ENCODE results near the gene MMP24. TPM values are rescaled to one million over a fixed set of nuclear protein-coding genes. Genes with fewer than 3 reads are reported as not detected.
"Not testable (repeated sequence)": the region's sequence is repeated elsewhere in the genome, so short reads cannot be mapped to it uniquely, and the experiment has no call there.

Gene MMP24
- total and polyA plus RNA-seq, 4 donors, result 0.09 to 0.75 (median 0.42) TPM

DNA sequence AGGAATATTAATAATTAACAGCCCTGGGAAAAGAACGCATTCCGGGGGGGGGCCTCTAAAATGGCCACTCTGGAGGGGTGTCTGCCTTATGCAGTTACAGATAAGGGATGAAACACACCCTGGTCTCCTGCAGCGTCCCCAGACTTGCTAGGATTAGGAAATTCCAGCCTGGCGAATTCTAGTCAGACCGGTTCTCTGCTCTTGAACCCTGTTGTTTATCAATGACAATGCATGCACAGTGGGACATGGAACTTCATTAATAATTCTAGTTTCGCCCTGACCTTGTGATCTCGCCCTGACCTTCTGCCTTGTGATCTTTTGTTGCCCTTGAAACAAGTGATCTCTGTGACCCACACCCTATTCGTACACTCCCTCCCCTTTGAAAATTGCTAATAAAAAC lies 37.3 kb upstream of the MMP24 start:
- H3K4me3 ChIP-seq (ENCODE audit: low read depth in 1 of 3, low read length in 3 of 3); H3K9me3 ChIP-seq (ENCODE audit: control insufficient read depth in 4 of 4, low read length in 3 of 4); H3K27me3 ChIP-seq (ENCODE audit: control insufficient read depth in 4 of 4, insufficient read depth in 4 of 4, low read length in 3 of 4); H3K9ac ChIP-seq (ENCODE audit: low read depth in 1 of 2, low read length in 2 of 2); H3K36me3 ChIP-seq (ENCODE audit: control insufficient read depth in 4 of 4, insufficient read depth in 3 of 4, low read depth in 1 of 4, low read length in 3 of 4); DNase-seq (ENCODE audit: low spot score); H3K27ac ChIP-seq (ENCODE audit: low read depth in 1 of 2, low read length in 2 of 2): not testable (repeated sequence)
- peak; percentile 11 for TF ChIP-seq NR2F2 (IDR thresholded peaks at IDR 0.05)
- WGBS, result 83% methylated on average over 8 of the region's 8 CpGs
- peaks cover 8 to 32% (median 23%) of the 10 kb centered on the region in 4 donors for H3K4me1 ChIP-seq (ENCODE audit: control insufficient read depth in 4 of 4, insufficient read depth in 4 of 4, low read length in 3 of 4)

DNA sequence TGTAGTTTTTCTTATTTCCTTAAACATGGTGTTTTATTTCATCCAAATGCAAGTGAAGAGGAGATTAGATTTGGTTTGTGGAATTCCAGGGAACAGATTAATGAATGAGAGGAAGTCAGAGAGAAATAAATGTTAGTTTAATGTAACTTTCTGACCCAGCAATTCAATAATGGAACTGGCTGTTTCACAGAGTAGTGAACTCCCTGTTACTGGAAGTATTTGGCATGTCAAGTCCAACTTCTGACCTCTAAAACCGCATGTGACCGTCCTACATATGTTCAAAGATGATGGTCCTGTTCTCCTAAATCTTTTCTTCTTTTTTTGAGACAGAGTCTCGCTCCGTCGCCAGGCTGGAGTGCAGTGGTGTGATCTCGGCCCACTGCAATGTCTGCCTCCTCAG lies 35.9 kb upstream of the MMP24 start:
- DNase-seq (ENCODE audit: low spot score), result no peak
- Histone ChIP-seq H3K9me3 (ENCODE audit: control insufficient read depth in 4 of 4, low read length in 3 of 4) (no peaks in the 10 kb centered on the region), H3K36me3 (ENCODE audit: control insufficient read depth in 4 of 4, insufficient read depth in 3 of 4, low read depth in 1 of 4, low read length in 3 of 4) (no peaks in the 10 kb centered on the region), H3K27me3 (ENCODE audit: control insufficient read depth in 4 of 4, insufficient read depth in 4 of 4, low read length in 3 of 4) (no peaks in the 10 kb centered on the region), H3K27ac (ENCODE audit: low read depth in 1 of 2, low read length in 2 of 2) (peak overlapping the region; percentile 46 to 47), H3K4me3 (ENCODE audit: low read depth in 1 of 3, low read length in 3 of 3) (no peak overlapping the region), H3K9ac (ENCODE audit: low read depth in 1 of 2, low read length in 2 of 2) (no peak overlapping the region), H3K4me1 (ENCODE audit: control insufficient read depth in 4 of 4, insufficient read depth in 4 of 4, low read length in 3 of 4) (peaks cover 8 to 32% (median 23%) of the 10 kb centered on the region in 4 donors)
- TF ChIP-seq FOXA1 (IDR thresholded peaks at IDR 0.05), result no peak
- TF ChIP-seq RXRA (IDR thresholded peaks at IDR 0.05), result peak; percentile 47 to 53
- TF ChIP-seq RAD21 (IDR thresholded peaks at IDR 0.05), result no peak
- TF ChIP-seq FOXA2 (IDR thresholded peaks at IDR 0.05), result peak; percentile 28
- TF ChIP-seq JUND (IDR thresholded peaks at IDR 0.05), result no peak
- TF ChIP-seq, protein P1, sequence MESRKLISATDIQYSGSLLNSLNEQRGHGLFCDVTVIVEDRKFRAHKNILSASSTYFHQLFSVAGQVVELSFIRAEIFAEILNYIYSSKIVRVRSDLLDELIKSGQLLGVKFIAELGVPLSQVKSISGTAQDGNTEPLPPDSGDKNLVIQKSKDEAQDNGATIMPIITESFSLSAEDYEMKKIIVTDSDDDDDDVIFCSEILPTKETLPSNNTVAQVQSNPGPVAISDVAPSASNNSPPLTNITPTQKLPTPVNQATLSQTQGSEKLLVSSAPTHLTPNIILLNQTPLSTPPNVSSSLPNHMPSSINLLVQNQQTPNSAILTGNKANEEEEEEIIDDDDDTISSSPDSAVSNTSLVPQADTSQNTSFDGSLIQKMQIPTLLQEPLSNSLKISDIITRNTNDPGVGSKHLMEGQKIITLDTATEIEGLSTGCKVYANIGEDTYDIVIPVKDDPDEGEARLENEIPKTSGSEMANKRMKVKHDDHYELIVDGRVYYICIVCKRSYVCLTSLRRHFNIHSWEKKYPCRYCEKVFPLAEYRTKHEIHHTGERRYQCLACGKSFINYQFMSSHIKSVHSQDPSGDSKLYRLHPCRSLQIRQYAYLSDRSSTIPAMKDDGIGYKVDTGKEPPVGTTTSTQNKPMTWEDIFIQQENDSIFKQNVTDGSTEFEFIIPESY (IDR thresholded peaks at IDR 0.05), result no peak
- peak; percentile 63 to 69 for TF ChIP-seq HNF4A (conservative IDR thresholded peaks at IDR 0.05)
- peak; percentile 50 for TF ChIP-seq YY1 (IDR thresholded peaks at IDR 0.05)
- TF ChIP-seq, protein P2, sequence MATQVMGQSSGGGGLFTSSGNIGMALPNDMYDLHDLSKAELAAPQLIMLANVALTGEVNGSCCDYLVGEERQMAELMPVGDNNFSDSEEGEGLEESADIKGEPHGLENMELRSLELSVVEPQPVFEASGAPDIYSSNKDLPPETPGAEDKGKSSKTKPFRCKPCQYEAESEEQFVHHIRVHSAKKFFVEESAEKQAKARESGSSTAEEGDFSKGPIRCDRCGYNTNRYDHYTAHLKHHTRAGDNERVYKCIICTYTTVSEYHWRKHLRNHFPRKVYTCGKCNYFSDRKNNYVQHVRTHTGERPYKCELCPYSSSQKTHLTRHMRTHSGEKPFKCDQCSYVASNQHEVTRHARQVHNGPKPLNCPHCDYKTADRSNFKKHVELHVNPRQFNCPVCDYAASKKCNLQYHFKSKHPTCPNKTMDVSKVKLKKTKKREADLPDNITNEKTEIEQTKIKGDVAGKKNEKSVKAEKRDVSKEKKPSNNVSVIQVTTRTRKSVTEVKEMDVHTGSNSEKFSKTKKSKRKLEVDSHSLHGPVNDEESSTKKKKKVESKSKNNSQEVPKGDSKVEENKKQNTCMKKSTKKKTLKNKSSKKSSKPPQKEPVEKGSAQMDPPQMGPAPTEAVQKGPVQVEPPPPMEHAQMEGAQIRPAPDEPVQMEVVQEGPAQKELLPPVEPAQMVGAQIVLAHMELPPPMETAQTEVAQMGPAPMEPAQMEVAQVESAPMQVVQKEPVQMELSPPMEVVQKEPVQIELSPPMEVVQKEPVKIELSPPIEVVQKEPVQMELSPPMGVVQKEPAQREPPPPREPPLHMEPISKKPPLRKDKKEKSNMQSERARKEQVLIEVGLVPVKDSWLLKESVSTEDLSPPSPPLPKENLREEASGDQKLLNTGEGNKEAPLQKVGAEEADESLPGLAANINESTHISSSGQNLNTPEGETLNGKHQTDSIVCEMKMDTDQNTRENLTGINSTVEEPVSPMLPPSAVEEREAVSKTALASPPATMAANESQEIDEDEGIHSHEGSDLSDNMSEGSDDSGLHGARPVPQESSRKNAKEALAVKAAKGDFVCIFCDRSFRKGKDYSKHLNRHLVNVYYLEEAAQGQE (IDR thresholded peaks at IDR 0.05), result no peak
- TF ChIP-seq TAF1 (conservative IDR thresholded peaks at IDR 0.05), result no peak
- TF ChIP-seq HNF4G (IDR thresholded peaks at IDR 0.05), result no peak
- peak; percentile 78 for TF ChIP-seq NR2F2 (IDR thresholded peaks at IDR 0.05)
- TF ChIP-seq, protein P3, sequence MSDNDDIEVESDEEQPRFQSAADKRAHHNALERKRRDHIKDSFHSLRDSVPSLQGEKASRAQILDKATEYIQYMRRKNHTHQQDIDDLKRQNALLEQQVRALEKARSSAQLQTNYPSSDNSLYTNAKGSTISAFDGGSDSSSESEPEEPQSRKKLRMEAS (IDR thresholded peaks at IDR 0.05), result no peak
- TF ChIP-seq, protein P4, sequence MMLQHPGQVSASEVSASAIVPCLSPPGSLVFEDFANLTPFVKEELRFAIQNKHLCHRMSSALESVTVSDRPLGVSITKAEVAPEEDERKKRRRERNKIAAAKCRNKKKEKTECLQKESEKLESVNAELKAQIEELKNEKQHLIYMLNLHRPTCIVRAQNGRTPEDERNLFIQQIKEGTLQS (IDR thresholded peaks at IDR 0.05), result no peak
- TF ChIP-seq SP1 (IDR thresholded peaks at IDR 0.05), result peak; percentile 58
- TF ChIP-seq GABPA (IDR thresholded peaks at IDR 0.05 in 1 of 2, conservative IDR thresholded peaks at IDR 0.05 in 1 of 2), result no peak
- no peak for TF ChIP-seq EGR1 (IDR thresholded peaks at IDR 0.05; ENCODE audit: low read depth in 2 of 2)
- TF ChIP-seq, protein P5, sequence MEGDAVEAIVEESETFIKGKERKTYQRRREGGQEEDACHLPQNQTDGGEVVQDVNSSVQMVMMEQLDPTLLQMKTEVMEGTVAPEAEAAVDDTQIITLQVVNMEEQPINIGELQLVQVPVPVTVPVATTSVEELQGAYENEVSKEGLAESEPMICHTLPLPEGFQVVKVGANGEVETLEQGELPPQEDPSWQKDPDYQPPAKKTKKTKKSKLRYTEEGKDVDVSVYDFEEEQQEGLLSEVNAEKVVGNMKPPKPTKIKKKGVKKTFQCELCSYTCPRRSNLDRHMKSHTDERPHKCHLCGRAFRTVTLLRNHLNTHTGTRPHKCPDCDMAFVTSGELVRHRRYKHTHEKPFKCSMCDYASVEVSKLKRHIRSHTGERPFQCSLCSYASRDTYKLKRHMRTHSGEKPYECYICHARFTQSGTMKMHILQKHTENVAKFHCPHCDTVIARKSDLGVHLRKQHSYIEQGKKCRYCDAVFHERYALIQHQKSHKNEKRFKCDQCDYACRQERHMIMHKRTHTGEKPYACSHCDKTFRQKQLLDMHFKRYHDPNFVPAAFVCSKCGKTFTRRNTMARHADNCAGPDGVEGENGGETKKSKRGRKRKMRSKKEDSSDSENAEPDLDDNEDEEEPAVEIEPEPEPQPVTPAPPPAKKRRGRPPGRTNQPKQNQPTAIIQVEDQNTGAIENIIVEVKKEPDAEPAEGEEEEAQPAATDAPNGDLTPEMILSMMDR (IDR thresholded peaks at IDR 0.05; ENCODE audit: low read depth, low read length, missing input control), result no peak
- 72% methylated on average over 6 of the region's 6 CpGs for WGBS

Measured in liver (tissue), 9 donors.